Activated T-cell treated with anti-CD3 and anti-CD28 coated beads, Interleukin-2, amount 50 U/mL, for 48 hours (primary cell): ENCODE data around the gene WDR77.

ENCODE experiments used
- DNase-seq, 2 experiments: peaks; one replicate each; pipeline ENCODE4 v3.0.0-alpha.2; 2020

The WDR77 gene

DNA sequence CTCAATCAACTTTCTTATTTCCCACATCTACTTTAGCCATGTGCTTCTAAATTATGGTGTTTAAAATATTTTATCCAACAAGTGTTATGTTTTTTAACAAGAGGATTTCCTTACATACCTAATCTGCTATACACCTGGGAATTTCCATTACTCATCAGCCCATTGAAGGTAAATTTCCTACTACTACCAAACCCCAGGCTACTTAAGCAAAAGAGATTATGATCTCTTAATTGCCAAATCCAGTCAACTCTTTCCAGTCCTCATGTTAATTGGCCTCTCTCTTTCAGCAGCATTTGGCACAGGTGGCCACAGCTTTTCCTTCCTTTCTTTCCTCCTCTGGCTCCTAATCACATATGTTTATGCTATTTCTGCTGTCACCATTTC lies 19.7 kb upstream of the WDR77 start:
- no peak for DNase-seq

GRCh38 chr1:111467865-111468716 lies 19.0 kb upstream of the WDR77 start:
- no peak for DNase-seq

- DNase-seq, result no peak
Measured at GRCh38 chr1:111466480-111466879, 17.4 kb upstream of the WDR77 start.

GRCh38 chr1:111465754-111466153 lies 16.7 kb upstream of the WDR77 start:
- no peak for DNase-seq

DNA sequence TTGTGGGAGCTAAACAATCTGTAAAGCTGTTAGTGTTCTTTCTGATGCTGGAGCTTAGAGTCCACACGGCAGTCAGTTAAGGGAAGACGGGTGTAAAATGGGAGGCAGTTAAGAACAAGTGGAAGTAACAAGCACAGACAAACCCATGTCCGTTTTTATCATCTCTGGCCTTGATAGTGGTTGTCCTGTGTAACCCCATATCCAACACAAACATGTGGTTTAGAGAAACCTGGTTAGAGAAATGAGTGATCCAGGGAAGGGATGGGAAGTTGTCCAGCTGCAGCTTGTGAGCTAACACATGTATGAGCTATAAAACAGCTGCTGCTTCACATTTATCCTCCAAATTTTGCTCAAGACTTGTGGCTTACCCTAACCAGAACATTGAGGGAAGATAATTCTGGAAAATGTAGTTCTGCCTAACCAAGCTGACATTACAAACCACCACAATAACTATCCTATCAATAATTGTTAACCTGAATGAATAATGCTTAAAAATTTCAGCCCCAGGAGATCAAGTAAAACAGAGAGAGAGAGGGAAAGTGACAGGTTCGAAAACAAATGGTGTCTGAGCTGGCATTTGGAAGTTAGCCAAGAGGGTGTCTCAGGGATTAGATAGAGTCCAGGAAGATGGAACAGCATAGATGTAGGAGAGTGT lies 14.1 kb upstream of the WDR77 start:
- DNase-seq, result no peak

DNA sequence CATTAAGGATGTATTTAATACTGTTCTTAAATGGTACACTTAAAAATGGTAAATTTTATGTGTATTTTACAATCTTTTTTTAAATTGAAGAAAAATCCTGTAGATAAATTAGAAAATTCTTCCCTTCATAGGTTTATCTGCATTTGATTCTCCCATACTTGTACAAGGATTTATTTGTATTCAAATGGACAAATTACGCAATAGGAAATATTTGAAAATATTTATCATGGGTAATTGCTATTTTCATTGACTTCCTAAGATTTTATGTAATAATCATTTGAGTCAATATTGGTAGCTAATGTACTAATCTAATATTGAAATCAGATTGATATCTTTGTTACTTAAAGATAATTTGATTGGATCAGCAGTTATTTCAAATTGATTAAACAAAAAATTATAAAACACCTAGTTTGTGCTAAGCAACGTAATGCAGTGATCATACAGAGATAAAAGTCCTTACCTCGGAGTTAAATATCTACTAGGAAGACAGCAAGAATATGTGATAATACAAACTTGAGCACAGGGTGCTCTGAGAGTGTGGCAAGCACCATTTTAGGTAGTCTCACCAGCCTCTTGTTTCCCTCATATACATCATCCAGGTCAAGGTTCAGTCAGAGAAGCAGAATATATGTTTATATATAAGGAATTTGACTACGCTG lies 13.4 kb upstream of the WDR77 start:
- no peak for DNase-seq

DNA sequence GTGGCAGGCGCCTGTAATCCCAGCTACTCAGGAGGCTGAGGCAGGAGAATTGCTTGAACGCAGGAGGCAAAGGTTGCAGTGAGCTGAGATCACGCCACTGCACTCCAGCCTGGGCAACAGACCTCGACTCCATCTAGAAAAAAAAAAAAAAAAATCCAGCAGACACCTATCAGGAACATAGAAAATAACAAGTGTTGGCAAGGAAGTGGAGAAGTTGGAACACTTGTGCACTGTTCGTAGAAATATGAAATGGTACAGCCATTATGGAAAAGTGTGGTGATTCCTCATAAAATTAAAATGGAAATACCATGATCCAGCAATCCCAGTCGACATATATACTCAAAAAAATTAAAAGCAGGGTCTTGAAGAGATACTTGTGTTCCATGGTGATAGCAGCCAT lies 12.7 kb upstream of the WDR77 start:
- no peak for DNase-seq

- no peak for DNase-seq
Measured at GRCh38 chr1:111455642-111456031, 6.6 kb upstream of the WDR77 start.

DNA sequence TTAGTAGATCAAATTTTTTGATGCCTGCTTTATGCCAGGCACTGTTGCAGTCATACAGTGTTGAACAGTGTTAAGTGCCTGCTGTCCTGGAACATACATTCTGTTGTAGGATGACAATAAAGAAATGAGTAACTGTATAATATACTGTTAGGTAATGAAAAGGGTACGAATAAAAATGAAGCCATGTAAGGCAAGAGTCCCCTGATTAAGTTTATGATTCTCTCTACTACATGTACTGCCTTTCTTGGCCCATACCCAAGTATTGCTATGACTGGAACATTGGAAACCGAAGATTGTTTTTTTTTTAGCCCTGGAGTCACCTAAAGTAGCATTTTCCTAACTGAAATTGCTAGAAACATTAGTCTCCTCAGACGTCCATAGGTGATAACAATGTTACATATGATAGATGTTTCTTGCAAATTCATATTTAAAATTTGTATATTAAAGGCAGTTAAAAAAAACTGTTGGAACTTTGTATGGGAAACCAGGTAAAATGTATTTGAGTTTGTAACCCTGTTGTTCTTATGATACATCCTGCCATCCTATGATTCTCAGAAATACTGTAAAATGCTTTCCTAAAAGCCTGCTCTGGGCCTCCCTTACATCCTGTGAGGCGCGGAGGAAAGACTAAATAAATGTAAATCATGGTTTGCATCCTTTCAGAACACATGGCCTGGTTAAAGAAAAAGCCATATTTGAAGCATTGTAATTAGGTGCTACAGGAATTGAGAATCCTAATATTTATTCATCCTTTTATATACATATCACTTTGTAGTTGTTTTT lies 6.0 kb upstream of the WDR77 start:
- DNase-seq, result no peak

- no peak for DNase-seq
Measured at GRCh38 chr1:111453706-111454105, 4.7 kb upstream of the WDR77 start.

GRCh38 chr1:111452581-111452980 lies 3.5 kb upstream of the WDR77 start:
- DNase-seq, result no peak

DNA sequence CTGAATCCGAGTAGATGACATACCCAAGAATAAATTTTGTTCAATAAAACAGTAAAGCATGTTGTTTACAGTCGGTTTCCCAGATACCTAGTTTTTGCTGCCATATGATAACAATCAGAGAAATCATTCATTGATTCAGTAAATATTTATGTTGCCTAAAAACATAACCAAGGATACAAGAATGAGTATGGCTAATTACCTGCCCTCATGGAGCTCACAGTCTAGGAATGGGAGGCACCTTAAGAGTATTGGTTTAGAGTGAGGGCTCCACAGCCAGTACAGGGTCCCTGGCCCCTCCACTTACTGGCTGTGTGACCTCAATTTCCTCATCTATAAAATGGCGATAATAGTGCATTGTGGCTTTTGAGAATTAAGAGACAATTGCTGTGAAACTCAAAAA lies 1.1 kb upstream of the WDR77 start:
- no peak for DNase-seq

DNA sequence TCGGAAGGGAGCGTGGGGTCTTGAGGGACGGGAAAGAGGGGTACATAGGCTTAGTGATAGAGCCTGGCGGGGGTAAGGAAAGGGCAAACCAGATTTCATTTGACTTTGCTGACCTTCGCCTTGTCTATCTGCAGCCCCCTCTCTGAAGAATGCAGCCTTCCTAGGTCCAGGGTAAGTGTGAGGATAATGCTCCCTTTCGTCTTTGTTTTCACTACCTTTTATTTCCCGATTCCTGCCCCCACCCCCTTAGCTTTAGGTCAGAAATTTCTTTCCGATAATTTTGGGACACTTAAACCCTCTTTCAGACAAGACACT lies 604 bp upstream of the WDR77 start:
- no peak for DNase-seq

DNA sequence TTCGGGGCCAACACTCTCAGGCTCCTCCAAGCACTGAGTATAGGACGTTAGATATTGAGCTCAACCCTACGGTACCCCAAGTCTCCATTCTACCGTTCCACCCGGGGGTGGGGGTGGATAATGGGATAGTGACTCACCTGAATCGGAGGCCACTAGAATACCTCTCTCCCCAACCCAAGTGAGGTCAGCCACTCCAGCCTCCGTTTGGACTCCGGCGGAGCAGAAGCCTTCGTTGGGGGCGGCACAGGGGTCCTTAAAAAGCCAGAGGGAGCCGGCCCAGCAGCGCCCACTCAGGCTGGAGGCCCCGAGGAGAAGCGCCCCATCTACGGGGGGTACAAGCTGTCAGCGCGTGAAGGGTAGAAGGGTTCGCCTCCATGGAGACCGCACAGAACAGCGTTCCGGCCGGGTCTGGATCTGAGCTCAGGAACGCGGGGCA lies 556 bp downstream of the WDR77 start:
- peak; percentile 58 to 60 for DNase-seq

- no peak for DNase-seq
Measured at GRCh38 chr1:111446967-111447892, 1.8 kb downstream of the WDR77 start.

GRCh38 chr1:111446546-111446945 lies 2.5 kb downstream of the WDR77 start:
- DNase-seq, result no peak

GRCh38 chr1:111444031-111444430 lies 5.0 kb downstream of the WDR77 start:
- DNase-seq, result no peak

DNA sequence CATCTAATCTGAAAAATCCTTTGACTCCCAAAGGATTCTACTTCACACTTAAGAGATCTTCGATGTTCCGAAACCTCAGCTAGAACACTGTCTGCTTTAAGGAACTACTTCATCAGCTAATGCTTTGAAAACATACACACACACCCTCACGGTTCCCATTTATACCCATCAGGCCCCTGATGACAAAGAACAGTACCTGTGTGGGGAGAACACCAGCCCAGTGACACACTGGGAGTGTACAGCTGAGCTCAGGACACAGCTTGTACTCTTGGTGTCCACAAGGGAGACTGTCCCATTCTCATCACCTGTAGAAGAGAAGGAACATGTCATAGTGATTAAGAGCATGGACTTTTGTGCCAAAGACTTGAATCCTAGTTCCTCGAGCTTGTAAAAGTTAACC lies 6.6 kb downstream of the WDR77 start:
- DNase-seq, result peak in 1 of 2 experiments; percentile 32

DNA sequence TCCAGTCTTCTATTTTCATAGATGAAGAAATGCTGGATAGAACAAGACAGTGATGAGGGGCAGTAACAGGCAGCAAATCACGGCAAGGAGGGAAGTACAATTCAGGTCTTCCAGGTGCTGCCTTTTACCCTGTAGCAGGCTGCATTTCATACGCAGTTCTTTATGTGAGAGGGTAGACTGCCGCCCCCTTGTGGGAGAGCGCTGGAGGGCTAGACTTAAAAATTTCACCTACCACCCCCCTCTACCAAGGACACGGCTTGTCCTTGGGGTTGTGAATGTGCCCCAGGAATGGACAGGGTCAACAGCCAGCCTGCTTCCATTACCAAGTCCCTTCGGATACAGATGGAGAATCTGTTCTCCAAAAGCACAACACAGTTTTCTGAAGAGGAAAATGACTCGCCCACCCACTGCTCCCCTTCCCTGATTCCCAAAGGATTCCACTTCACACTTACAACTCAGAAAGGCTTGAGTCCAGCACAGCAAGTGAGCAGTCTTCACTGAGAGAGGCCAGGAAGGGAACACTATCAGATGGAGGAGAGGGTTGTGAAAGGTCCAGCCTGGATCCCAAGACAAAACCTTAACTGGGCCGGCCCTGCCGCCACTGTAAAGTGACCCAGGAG lies 7.4 kb downstream of the WDR77 start:
- peak; percentile 67 to 76 for DNase-seq

GRCh38 chr1:111439461-111440351 lies 9.3 kb downstream of the WDR77 start:
- DNase-seq, result no peak

GRCh38 chr1:111436726-111437125 lies 12.3 kb downstream of the WDR77 start:
- no peak for DNase-seq
